ENCODE measurements around the gene C4BPB. TPM values are rescaled to one million over a fixed set of nuclear protein-coding genes. Genes with fewer than 3 reads are reported as not detected.

C4BPB gene
- total RNA-seq, 1 experiment from 2014 or later, result not detected

DNA sequence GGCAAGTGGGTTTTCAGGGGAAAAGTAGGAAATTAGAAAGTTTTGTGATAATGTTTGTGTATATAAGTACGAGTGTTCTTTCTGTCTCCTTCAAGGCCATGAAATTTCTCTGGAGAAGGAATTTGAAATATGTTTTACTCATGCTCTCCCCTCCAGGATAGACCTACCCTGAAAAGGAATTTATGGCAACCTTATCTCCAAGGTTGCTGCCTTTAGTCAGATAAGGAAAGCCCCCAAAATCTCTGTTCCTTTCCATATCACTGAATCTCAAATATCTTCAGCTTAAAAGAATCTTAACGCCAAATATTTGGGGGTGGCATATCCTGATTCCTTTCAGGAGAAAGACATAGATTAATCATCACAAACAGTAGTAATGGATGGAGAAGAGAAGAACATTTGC, 499 bp upstream of the C4BPB start:
- Histone ChIP-seq H3K4me1 (ENCODE audit: insufficient read depth, low read length) (no peaks in the 10 kb centered on the region), H3K4me3 (ENCODE audit: low read length) (no peak overlapping the region), H3K27me3 (ENCODE audit: low read length) (0 out of 2 replicates have a peak, but pooled peaks cover 12% of the 10 kb centered on the region), H2AFZ (ENCODE audit: low read length) (no peak overlapping the region), H3K4me2 (ENCODE audit: low read length) (no peak overlapping the region), H3K9me2 (replicated peaks; ENCODE audit: low read length) (no peaks in the 10 kb centered on the region), H3K27ac (ENCODE audit: low read length) (no peak overlapping the region), H3K79me2 (ENCODE audit: low read length) (no peaks in the 10 kb centered on the region), H3K36me3 (ENCODE audit: low read depth, low read length) (no peaks in the 10 kb centered on the region), H4K20me1 (ENCODE audit: low read length) (no peaks in the 10 kb centered on the region), H3F3A (ENCODE audit: low read length, unreplicated experiment) (no peaks in the 10 kb centered on the region), H3K9me3 (ENCODE audit: low read length) (no peaks in the 10 kb centered on the region), H3K9ac (ENCODE audit: low read length) (no peak overlapping the region)
- TF ChIP-seq, protein P1, sequence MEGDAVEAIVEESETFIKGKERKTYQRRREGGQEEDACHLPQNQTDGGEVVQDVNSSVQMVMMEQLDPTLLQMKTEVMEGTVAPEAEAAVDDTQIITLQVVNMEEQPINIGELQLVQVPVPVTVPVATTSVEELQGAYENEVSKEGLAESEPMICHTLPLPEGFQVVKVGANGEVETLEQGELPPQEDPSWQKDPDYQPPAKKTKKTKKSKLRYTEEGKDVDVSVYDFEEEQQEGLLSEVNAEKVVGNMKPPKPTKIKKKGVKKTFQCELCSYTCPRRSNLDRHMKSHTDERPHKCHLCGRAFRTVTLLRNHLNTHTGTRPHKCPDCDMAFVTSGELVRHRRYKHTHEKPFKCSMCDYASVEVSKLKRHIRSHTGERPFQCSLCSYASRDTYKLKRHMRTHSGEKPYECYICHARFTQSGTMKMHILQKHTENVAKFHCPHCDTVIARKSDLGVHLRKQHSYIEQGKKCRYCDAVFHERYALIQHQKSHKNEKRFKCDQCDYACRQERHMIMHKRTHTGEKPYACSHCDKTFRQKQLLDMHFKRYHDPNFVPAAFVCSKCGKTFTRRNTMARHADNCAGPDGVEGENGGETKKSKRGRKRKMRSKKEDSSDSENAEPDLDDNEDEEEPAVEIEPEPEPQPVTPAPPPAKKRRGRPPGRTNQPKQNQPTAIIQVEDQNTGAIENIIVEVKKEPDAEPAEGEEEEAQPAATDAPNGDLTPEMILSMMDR (conservative IDR thresholded peaks at IDR 0.05; ENCODE audit: low read depth, low read length), result no peak
- TF ChIP-seq EZH2 (IDR thresholded peaks at IDR 0.05; ENCODE audit: low read length, unreplicated experiment) (no peak), EZH2phosphoT487 (IDR thresholded peaks at IDR 0.05; ENCODE audit: borderline replicate concordance, low read length) (no peak)
- BruUV-seq (replicated peaks), result no TSS peak
- no peak for ATAC-seq
- ChIA-PET CTCF (no interaction called here), POLR2A (ENCODE audit: unreplicated experiment) (no interaction called here)
- no peak for DNase-seq
- intact Hi-C loops (cut with micrococcal nuclease), result no loop called here

DNA sequence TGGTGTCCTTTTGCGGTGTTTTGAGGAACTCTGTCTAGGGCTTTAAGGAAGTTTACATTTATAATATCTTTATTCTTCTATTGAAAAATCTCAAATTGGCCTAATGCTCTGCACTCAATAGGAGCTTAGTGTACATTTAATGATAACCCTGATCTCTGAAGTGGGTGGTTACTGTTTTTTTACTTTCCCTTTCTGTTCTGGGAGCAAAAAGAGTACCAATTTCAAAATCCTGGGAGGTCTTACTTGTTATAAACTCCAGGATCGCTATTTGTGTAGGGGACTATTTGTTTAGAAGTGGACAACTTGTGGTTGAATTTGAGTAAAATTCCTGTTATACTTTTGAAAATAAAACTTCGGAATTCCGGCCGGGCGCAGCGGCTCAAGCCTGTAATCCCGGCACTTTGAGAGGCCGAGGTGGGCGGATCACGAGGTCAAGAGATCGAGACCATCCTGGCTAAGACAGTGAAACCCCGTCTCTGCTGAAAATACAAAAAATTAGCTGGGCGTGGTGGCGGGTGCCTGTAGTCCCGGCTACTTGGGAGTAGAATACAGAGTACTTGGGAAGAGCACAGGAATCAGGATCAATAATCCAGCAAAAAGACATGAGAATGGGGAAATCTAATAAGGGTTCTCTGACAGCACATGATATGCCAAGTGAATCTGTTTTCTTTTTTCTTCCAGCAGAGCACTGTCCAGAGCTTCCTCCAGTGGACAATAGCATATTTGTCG, 1.1 kb downstream of the C4BPB start:
- TF ChIP-seq EZH2 (IDR thresholded peaks at IDR 0.05; ENCODE audit: low read length, unreplicated experiment) (no peak), EZH2phosphoT487 (IDR thresholded peaks at IDR 0.05; ENCODE audit: borderline replicate concordance, low read length) (no peak)
- TF ChIP-seq, protein P1 (conservative IDR thresholded peaks at IDR 0.05; ENCODE audit: low read depth, low read length), result no peak
- Histone ChIP-seq H3K27ac (ENCODE audit: low read length) (no peak overlapping the region), H3F3A (ENCODE audit: low read length, unreplicated experiment) (no peaks in the 10 kb centered on the region), H3K9me3 (ENCODE audit: low read length) (no peaks in the 10 kb centered on the region), H3K36me3 (ENCODE audit: low read depth, low read length) (no peaks in the 10 kb centered on the region), H2AFZ (ENCODE audit: low read length) (no peak overlapping the region), H3K4me2 (ENCODE audit: low read length) (no peak overlapping the region), H3K4me3 (ENCODE audit: low read length) (no peak overlapping the region), H3K9me2 (replicated peaks; ENCODE audit: low read length) (no peaks in the 10 kb centered on the region), H3K9ac (ENCODE audit: low read length) (no peak overlapping the region), H3K79me2 (ENCODE audit: low read length) (no peaks in the 10 kb centered on the region), H3K4me1 (ENCODE audit: insufficient read depth, low read length) (no peaks in the 10 kb centered on the region), H3K27me3 (ENCODE audit: low read length) (0 out of 2 replicates have a peak, but pooled peaks cover 12% of the 10 kb centered on the region), H4K20me1 (ENCODE audit: low read length) (no peaks in the 10 kb centered on the region)
- BruUV-seq (replicated peaks), result no TSS peak
- ATAC-seq, result no peak
- CTCF ChIA-PET, result no interaction called here
- POLR2A ChIA-PET (ENCODE audit: unreplicated experiment), result no interaction called here
- no peak for DNase-seq
- intact Hi-C loops (cut with micrococcal nuclease), result loop anchor here (5.0 kb wide), 1 partner anchor 73 kb away; no protein-coding TSS in a partner anchor
